HG03442 (cell line): Measurements from ENCODE around the gene PCCA.
"Not testable (repeated sequence)": the region's sequence is repeated elsewhere in the genome, so short reads cannot be mapped to it uniquely, and the experiment has no call there.

Experiments used
- ATAC-seq: cut with Tn5 transposase; IDR thresholded peaks from one replicate; pipeline ENCODE4 v1.9.1; 2021; ENCODE audit warnings: mild to moderate bottlenecking, moderate library complexity; ENCODE audit not compliant: unreplicated experiment

PCCA gene

DNA sequence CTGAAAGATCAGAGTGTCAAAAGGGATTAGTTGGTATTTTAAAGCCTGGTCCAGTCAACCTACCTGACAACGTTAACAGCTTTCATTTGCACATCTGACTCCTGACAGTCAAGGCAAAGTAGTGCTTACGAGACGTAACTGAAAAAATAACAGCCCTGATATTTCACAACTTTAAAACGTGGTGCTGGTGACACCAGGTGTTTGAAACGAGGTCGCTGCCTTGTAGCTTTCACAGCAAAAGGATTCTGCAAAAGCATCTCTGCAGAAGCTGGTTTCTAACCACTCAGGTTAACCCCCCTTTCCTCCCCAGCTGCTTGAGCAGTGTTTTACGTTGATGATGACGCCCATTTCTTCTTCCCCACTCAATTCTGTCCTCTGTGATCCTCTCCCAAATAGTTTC, 476.4 kb downstream of the PCCA start:
- ATAC-seq, result no peak

DNA sequence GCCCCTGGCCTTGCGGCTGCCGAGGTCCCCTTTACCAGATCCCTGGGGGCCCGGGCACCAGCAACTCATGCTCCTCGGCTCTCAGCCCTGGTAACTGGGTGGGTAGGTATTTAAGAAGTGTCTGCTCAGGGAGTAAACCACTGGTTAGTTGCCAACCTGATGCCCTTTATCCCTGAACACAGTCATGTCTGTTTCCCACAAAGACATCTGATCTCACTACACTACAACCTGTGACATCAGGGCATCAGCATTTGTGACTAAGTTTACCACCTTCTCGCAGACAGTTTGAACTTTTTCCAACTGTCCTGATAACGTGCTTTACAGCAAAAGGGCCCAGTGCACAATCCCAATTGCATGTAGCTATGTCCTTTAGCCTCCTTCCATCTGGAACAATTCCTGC, 477.6 kb downstream of the PCCA start:
- no peak for ATAC-seq

GRCh38 chr13:100573121-100573520, 484.2 kb downstream of the PCCA start:
- ATAC-seq, result peak; percentile 87

DNA sequence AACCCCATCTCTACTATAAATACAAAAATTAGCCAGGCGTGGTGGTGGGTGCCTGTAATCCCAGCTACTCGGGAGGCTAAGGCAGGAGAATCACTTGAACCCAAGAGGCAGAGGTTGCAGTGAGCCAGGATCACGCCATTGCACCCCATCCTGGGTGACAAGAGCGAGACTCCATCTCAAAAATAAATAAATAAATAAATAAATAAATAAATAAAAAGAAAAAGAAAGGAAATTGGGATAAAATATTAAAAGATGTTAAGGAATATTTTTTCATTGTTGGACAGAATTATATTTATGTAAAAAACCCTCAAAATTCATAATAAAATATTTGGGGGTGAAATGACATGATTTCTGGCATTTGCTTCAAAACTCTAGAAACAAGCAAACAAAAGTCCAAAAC, 488.3 kb downstream of the PCCA start:
- ATAC-seq, result not testable (repeated sequence)
